ENCODE data around the gene EXD2. TPM values are rescaled to one million over a fixed set of nuclear protein-coding genes. Genes with fewer than 3 reads are reported as not detected.
"Not testable (repeated sequence)": the region's sequence is repeated elsewhere in the genome, so short reads cannot be mapped to it uniquely, and the experiment has no call there.

EXD2 gene
- 8.2 TPM for total RNA-seq

GRCh38 chr14:69191340-69192111, at the start of gene EXD2:
TSS of gene EXD2 (plus strand) at chr14:69191498. CDS start at chr14:69209471, 17,973 bp downstream.
- ATAC-seq, result peak; percentile 98

GRCh38 chr14:69141550-69141949, 49.7 kb upstream of the EXD2 start:
- DNase-seq (ENCODE audit: low spot score) (no peak), ATAC-seq (peak; percentile 74)

More at GRCh38 chr14:69191340-69192111, at the start of gene EXD2:
- peak; percentile 91 for DNase-seq (ENCODE audit: low spot score)

- ATAC-seq (no peak), DNase-seq (ENCODE audit: low spot score) (no peak)
These were observed 49.2 kb upstream of the EXD2 start for GRCh38 chr14:69142101-69142500.

GRCh38 chr14:69149461-69150244, 41.6 kb upstream of the EXD2 start:
- ATAC-seq, result no peak
- no peak for DNase-seq (ENCODE audit: low spot score)

- ATAC-seq, result peak; percentile 65
- DNase-seq (ENCODE audit: low spot score), result peak; percentile 81
These were observed 39.7 kb upstream of the EXD2 start for GRCh38 chr14:69151458-69152180.

- ATAC-seq (peak; percentile 43), DNase-seq (ENCODE audit: low spot score) (no peak)
These were observed 39.0 kb upstream of the EXD2 start for GRCh38 chr14:69152181-69152901.

- DNase-seq (ENCODE audit: low spot score), result peak; percentile 94
- no peak for ATAC-seq
These were observed 38.5 kb upstream of the EXD2 start, which contains the start of gene DCAF5 for GRCh38 chr14:69152902-69153151. TSS of gene DCAF5 (minus strand) at chr14:69153119. CDS start at chr14:69152978, 141 bp downstream.

GRCh38 chr14:69153152-69153872, 38.0 kb upstream of the EXD2 start:
- DNase-seq (ENCODE audit: low spot score) (no peak), ATAC-seq (peak; percentile 89)

- no peak for ATAC-seq
- no peak for DNase-seq (ENCODE audit: low spot score)
These were observed 37.4 kb upstream of the EXD2 start for GRCh38 chr14:69153873-69154270.

- ATAC-seq (no peak), DNase-seq (ENCODE audit: low spot score) (no peak)
These were observed 36.5 kb upstream of the EXD2 start for GRCh38 chr14:69154779-69155178.

- ATAC-seq, result no peak
- no peak for DNase-seq (ENCODE audit: low spot score)
These were observed 35.1 kb upstream of the EXD2 start for GRCh38 chr14:69156224-69156623.

GRCh38 chr14:69161590-69161989, 29.7 kb upstream of the EXD2 start:
- ATAC-seq (no peak), DNase-seq (ENCODE audit: low spot score) (no peak)

GRCh38 chr14:69165787-69166186, 25.5 kb upstream of the EXD2 start:
- not testable (repeated sequence) for DNase-seq (ENCODE audit: low spot score); ATAC-seq

- no peak for ATAC-seq
These were observed 20.5 kb upstream of the EXD2 start for GRCh38 chr14:69170839-69171238.

GRCh38 chr14:69171569-69171968, 19.7 kb upstream of the EXD2 start:
- ATAC-seq (no peak), DNase-seq (ENCODE audit: low spot score) (no peak)

More at GRCh38 chr14:69170839-69171238, 20.5 kb upstream of the EXD2 start:
- no peak for DNase-seq (ENCODE audit: low spot score)

- ATAC-seq (no peak), DNase-seq (ENCODE audit: low spot score) (no peak)
These were observed 16.2 kb upstream of the EXD2 start for GRCh38 chr14:69175130-69175529.

GRCh38 chr14:69181491-69181890, 9.8 kb upstream of the EXD2 start:
- no peak for DNase-seq (ENCODE audit: low spot score)
- no peak for ATAC-seq

GRCh38 chr14:69182580-69182979, 8.7 kb upstream of the EXD2 start:
- DNase-seq (ENCODE audit: low spot score); ATAC-seq: not testable (repeated sequence)

- no peak for ATAC-seq
- no peak for DNase-seq (ENCODE audit: low spot score)
These were observed 7.6 kb upstream of the EXD2 start for GRCh38 chr14:69183735-69184134.

GRCh38 chr14:69190191-69190590, 1.1 kb upstream of the EXD2 start:
- ATAC-seq (no peak), DNase-seq (ENCODE audit: low spot score) (no peak)
